H1 (cell line): ENCODE measurements around the gene GRAMD2A. TPM values are rescaled to one million over a fixed set of nuclear protein-coding genes. Genes with fewer than 3 reads are reported as not detected.

ENCODE experiments used
- TEAD4 ChIP-seq: IDR thresholded peaks from 2 replicates; pipeline ENCODE4 v1.6.1; 2012; ENCODE audit warnings: low read depth, low read length, inconsistent platforms, mixed read lengths
- polyA plus RNA-seq, 7 experiments: library from polyadenylated mRNA; depleted of rRNA in 3 of 7; stranded (reverse) in 5 of 7; unstranded in 2 of 7; fragments of >200 nt in 5 of 7; fragments of 200-250 nt in 2 of 7; gene quantifications; 1 replicate in 5 of 7; 2 replicates in 1 of 7; 4 replicates in 1 of 7; pipeline versions ENCODE4 v1.2.1 to v1.2.3, GENCODE V29; 2011 to 2013; ENCODE audit warnings: missing spikeins in 2 of 7, mixed read lengths in 2 of 7
- total RNA-seq: library from RNA; stranded (reverse); fragmentation: NEBNext Ultra II Directional; extraction: Animal tissue kit (Norgen Biotek cat#: 25700); gene quantifications from 2 replicates; pipeline ENCODE4 v1.2.1, GENCODE V29; 2021
- TF ChIP-seq, protein P1 (sequence below): fragments of 300-600 bp; sonication (generic); IDR thresholded peaks from 2 replicates; pipeline ENCODE4 v1.7.1; 2012; ENCODE audit warnings: low read length, moderate library complexity, mild to moderate bottlenecking, inconsistent platforms; ENCODE audit not compliant: insufficient replicate concordance

GRAMD2A gene
- total and polyA plus RNA-seq, 2 of the 8 experiments (the other 6 are each of a cell fraction or from before 2014, with no cell fraction given): 0.57 to 1.5 TPM

DNA sequence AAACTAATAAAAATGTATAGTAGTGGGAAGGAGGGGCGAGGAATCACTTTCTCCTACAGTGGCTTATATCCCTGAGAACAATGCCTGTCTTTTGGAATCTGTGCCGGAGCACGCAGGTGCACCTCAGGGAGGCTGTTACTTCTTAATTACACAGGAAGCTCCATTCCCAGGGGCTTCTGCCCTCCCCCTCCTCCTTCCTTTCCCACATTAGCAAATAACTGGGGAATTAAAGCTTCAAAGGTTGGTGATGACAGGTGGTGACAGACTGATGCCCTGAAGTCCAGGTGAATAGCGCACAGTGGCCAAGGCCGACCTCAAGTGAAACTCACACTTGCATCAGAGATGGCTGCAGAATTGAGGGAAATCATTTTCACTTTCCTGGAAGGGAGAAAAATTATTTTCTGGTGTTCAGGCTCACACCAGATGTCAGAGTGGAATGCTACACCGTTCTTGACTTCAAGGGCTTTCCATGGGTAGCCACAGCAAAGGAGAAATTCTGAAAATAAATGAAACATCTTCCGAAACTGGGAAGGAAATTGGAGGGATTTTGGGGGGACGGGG lies 3.7 kb downstream of the GRAMD2A start (continued):
- TF ChIP-seq, protein P1, sequence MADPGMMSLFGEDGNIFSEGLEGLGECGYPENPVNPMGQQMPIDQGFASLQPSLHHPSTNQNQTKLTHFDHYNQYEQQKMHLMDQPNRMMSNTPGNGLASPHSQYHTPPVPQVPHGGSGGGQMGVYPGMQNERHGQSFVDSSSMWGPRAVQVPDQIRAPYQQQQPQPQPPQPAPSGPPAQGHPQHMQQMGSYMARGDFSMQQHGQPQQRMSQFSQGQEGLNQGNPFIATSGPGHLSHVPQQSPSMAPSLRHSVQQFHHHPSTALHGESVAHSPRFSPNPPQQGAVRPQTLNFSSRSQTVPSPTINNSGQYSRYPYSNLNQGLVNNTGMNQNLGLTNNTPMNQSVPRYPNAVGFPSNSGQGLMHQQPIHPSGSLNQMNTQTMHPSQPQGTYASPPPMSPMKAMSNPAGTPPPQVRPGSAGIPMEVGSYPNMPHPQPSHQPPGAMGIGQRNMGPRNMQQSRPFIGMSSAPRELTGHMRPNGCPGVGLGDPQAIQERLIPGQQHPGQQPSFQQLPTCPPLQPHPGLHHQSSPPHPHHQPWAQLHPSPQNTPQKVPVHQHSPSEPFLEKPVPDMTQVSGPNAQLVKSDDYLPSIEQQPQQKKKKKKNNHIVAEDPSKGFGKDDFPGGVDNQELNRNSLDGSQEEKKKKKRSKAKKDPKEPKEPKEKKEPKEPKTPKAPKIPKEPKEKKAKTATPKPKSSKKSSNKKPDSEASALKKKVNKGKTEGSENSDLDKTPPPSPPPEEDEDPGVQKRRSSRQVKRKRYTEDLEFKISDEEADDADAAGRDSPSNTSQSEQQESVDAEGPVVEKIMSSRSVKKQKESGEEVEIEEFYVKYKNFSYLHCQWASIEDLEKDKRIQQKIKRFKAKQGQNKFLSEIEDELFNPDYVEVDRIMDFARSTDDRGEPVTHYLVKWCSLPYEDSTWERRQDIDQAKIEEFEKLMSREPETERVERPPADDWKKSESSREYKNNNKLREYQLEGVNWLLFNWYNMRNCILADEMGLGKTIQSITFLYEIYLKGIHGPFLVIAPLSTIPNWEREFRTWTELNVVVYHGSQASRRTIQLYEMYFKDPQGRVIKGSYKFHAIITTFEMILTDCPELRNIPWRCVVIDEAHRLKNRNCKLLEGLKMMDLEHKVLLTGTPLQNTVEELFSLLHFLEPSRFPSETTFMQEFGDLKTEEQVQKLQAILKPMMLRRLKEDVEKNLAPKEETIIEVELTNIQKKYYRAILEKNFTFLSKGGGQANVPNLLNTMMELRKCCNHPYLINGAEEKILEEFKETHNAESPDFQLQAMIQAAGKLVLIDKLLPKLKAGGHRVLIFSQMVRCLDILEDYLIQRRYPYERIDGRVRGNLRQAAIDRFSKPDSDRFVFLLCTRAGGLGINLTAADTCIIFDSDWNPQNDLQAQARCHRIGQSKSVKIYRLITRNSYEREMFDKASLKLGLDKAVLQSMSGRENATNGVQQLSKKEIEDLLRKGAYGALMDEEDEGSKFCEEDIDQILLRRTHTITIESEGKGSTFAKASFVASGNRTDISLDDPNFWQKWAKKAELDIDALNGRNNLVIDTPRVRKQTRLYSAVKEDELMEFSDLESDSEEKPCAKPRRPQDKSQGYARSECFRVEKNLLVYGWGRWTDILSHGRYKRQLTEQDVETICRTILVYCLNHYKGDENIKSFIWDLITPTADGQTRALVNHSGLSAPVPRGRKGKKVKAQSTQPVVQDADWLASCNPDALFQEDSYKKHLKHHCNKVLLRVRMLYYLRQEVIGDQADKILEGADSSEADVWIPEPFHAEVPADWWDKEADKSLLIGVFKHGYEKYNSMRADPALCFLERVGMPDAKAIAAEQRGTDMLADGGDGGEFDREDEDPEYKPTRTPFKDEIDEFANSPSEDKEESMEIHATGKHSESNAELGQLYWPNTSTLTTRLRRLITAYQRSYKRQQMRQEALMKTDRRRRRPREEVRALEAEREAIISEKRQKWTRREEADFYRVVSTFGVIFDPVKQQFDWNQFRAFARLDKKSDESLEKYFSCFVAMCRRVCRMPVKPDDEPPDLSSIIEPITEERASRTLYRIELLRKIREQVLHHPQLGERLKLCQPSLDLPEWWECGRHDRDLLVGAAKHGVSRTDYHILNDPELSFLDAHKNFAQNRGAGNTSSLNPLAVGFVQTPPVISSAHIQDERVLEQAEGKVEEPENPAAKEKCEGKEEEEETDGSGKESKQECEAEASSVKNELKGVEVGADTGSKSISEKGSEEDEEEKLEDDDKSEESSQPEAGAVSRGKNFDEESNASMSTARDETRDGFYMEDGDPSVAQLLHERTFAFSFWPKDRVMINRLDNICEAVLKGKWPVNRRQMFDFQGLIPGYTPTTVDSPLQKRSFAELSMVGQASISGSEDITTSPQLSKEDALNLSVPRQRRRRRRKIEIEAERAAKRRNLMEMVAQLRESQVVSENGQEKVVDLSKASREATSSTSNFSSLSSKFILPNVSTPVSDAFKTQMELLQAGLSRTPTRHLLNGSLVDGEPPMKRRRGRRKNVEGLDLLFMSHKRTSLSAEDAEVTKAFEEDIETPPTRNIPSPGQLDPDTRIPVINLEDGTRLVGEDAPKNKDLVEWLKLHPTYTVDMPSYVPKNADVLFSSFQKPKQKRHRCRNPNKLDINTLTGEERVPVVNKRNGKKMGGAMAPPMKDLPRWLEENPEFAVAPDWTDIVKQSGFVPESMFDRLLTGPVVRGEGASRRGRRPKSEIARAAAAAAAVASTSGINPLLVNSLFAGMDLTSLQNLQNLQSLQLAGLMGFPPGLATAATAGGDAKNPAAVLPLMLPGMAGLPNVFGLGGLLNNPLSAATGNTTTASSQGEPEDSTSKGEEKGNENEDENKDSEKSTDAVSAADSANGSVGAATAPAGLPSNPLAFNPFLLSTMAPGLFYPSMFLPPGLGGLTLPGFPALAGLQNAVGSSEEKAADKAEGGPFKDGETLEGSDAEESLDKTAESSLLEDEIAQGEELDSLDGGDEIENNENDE: no peak
- TF ChIP-seq TEAD4: no peak
